Cardiac ventricle fibroblast (primary cell): ENCODE results near the gene SLC2A9. TPM values are rescaled to one million over a fixed set of nuclear protein-coding genes. Genes with fewer than 3 reads are reported as not detected.

Experiments used
- total RNA-seq: library from RNA; depleted of rRNA; stranded (reverse); fragments of >200 nt; gene quantifications from 2 replicates; pipeline ENCODE4 v1.2.3, GENCODE V29; 2015

SLC2A9 gene
- total RNA-seq, result 2.7 and 2.9 TPM in 2 replicates

GRCh38 chr4:10020871-10021652 lies at the start of gene SLC2A9:
Gene SLC2A9, minus strand, starts transcription at chr4:10021497. Its CDS starts 68 bp downstream, at chr4:10021429.

GRCh38 chr4:9781343-9782135 lies 239.8 kb downstream of the SLC2A9 start, which contains the start of gene DRD5:
Gene DRD5, plus strand, starts transcription at chr4:9781634. Its CDS starts 396 bp downstream, at chr4:9782030.

Other genes starting within 250 kb of the SLC2A9 start
- not detected in 2 replicates for gene DRD5, start 239.9 kb downstream of the SLC2A9 start, total RNA-seq
- gene WDR1, start 95.3 kb upstream of the SLC2A9 start, total RNA-seq, result 114 and 122 TPM in 2 replicates